GM18951 (cell line): ENCODE measurements around the gene WNT3A.
"Not testable (repeated sequence)": the region's sequence is repeated elsewhere in the genome, so short reads cannot be mapped to it uniquely, and the experiment has no call there.

Experiments
- POLR2A ChIP-seq: IDR thresholded peaks from 4 replicates; pipeline ENCODE4 v1.6.1; 2011; ENCODE audit warnings: mild to moderate bottlenecking; ENCODE audit not compliant: insufficient read length, insufficient read depth; ENCODE audit errors: extremely low read depth
- in situ Hi-C: fragments of 300-500 bp; cut with MboI; formaldehyde crosslinking; loops from one replicate; pipeline ENCODE4 v1.12.0; 2022; ENCODE audit warnings: low sequenced_read_pairs, mixed read lengths, inconsistent platforms; ENCODE audit not compliant: unreplicated experiment

The WNT3A gene, protein sequence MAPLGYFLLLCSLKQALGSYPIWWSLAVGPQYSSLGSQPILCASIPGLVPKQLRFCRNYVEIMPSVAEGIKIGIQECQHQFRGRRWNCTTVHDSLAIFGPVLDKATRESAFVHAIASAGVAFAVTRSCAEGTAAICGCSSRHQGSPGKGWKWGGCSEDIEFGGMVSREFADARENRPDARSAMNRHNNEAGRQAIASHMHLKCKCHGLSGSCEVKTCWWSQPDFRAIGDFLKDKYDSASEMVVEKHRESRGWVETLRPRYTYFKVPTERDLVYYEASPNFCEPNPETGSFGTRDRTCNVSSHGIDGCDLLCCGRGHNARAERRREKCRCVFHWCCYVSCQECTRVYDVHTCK

DNA sequence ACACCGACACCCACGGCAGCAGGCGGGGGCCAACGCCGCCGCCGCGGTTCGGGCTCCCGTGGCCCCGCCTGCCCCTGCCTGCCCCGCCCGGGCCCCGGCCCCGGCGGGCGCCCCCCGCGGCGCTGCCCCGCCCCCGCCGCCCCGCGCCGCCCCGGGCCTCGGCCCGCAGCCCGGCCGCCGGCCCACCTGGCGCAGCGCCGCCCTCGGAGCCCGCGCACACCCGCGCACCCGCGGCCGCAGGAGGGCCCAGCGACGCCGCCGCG lies at the start of gene WNT3A:
Gene WNT3A (plus strand): TSS at position 213 of the 263 bp plus-strand sequence. CDS start 131 bp downstream, outside the sequence.
- in situ Hi-C loops: no loop called here
- TF ChIP-seq POLR2A: no peak

DNA sequence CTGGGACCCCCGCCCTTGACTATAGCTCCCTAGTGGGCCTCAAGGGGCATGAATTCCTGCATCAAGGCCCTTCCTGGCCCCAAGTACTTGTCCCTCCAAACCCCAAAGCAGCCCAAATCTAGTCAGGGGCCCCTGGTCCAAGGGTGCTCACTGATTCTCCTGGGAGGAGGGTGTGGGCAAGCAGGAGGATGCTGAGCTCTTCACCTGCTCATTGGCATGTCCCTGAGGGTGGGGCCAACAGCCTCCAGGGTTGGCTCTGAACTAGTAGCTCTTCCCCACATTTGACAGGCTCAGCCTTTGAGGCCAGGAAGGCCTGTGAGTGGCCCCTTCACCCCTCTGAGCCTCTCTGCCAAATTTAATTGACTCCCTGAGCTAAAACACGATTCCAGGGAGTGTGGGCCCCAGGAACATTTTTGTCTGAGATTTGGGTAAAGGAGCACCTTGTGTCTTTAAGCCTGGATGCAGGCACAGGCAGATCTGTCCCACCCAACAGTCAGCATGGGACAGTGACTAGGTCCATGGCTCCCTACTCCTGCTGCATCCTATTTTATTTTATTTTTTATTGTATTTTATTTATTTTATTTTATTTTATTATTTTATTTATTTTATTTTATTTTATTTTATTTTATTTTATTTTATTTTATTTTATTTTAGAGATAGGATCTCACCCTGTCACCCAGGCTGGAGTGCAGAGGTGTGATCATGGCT lies 48.0 kb upstream of the WNT3A start:
- in situ Hi-C loops: loop anchor here (25.0 kb wide), 1 partner anchor 471 kb away; no protein-coding TSS in a partner anchor
- no peak for TF ChIP-seq POLR2A

DNA sequence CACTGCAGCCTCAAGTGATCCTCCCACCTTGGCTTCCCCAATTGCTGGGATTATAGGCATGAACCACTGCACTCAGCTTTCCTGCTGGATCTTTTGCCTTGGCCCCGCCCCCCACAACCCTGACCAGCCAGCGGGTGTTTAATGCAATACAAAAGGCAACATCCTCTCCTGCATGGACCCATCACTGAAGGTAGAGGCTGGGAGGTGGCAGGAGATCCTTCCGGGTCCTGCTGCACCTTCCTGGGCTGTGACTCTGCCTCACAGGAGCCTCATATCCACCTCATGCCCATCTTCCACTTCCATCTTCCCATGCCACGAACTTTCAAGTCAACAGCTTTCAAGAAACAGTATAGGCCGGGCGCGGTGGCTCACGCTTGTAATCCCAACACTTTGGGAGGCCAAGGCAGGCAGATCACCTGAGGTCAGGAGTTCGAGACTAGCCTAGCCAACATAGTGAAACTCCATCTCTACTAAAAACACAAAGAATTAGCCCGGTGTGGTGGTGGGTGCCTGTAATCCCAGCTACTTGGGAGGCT lies 47.4 kb upstream of the WNT3A start:
- in situ Hi-C loops: loop anchor here (25.0 kb wide), 1 partner anchor 472 kb away; no protein-coding TSS in a partner anchor
- no peak for TF ChIP-seq POLR2A

DNA sequence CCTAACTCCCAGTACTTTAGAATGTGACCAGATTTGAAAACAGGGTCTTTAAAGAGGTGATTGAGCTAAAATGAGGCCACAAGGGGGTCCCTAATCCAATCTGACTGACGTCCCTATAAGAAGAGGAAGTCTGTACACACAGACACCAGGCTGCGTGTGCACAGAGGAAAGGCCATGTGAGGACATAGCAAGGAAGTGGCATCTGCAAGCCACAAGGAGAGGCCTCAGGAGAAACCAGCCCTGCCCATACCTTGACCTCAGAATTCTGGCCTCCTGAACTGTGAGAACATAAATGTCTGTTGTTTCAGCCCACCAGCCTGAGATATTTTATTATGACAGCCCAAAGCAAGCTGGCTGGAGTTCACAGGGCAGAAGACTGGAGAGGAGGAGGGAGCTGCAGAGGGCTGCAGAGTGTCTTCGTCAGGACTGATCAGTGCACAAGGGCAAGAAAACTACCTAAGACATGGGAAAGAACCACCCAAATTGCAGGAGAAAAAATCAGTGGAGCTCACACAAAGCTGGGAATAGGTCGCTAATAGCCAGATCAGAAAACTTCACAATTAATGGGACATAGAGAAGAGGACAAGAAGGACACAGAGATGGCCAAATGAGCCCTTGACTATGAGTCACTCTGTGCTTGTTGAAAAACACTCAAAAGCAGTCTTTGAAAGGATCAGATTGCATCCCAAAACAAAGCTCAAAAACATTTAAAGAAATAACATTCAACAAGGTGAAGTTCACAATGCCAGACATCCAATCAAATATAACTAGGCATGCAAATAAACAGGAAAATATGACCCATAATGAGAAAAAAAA lies 44.9 kb upstream of the WNT3A start:
- TF ChIP-seq POLR2A: no peak
- in situ Hi-C loops: loop anchor here (25.0 kb wide), 1 partner anchor 475 kb away; no protein-coding TSS in a partner anchor

DNA sequence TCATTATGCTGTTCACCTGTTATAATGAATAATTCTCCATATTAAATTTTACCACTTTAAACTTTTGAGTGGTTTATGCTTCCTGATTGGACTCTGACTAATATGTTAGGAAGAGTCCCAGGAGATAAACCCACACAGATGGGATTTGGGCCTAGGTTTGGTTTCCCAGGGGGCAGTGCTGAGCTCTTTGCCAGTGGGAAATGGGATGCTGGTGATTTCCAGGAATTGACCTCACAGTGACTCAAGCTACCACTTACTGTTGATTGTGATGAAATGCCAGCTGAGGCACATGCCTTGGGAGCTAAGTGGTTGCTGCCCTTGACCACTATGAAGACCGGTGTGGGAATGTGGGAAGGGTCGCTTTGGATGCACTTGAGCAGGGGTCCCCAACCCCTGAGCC lies 40.1 kb upstream of the WNT3A start:
- in situ Hi-C loops: loop anchor here (25.0 kb wide), 1 partner anchor 479 kb away; no protein-coding TSS in a partner anchor

DNA sequence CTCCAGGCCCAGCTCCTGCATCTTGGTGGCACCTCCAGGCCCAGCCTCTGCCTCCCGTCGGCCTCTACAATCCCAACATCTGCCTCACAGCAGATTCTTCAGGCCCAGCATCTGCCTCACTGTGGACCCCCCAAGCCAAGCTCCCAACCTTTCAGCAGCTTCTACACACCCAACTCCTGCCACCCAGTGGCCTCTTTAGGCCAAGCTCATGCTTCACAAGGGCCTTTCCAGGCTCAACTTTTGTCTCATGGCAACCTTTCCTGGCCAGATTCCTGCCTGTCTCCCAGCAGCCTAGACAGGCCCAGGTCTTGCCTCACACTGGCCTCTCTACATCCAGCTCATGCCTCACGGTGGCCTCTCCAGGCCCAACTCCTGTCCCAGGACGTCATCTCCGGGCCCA lies 39.0 kb upstream of the WNT3A start:
- in situ Hi-C loops: loop anchor here (25.0 kb wide), 1 partner anchor 481 kb away; no protein-coding TSS in a partner anchor

DNA sequence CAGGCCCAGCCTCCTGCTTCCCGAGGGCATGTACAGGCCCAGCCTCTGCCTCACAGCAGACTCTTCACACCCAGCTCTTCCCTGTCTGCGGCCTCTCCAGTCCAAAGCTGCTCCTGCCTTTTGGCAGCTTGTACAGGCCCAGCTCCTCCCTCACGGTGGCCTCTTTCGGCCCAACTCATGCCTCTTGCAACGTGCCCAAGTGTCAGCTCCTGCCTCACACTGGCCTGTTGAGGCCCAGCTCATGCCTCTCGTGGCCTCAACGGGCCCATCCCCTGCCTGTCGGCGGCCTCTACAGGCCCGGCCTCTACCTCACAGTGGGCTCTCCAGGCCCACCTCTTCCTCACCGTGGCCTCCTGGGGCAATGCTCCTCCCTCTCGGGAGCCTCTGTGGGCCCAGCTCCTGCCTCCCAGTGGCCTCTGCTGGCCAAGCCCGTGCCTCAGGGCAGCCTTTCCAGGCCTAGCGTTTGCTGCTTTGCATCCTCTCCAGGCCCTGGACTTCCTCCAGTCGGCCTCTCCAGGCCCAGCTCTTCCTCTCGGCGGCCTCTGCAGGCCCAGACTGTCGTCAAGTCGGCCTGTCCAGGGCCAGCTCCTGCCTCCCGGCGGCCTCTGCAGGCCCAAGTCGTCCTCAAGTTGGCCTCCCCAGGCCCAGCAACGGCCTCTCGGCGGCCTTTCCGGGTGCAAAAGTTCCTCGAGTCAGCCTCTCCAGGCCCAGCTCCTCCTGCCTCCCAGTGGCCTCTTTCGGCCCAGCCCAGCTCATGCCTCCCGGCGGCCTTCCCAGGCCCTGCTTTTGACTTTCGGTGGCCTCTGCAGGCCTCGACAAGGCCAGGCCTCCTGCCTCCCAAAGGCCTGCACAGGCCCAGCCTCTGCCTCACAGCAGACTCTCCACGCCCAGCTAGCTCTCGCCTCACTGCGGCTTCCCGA lies 36.5 kb upstream of the WNT3A start:
- in situ Hi-C loops: loop anchor here (25.0 kb wide), 1 partner anchor 483 kb away; no protein-coding TSS in a partner anchor

DNA sequence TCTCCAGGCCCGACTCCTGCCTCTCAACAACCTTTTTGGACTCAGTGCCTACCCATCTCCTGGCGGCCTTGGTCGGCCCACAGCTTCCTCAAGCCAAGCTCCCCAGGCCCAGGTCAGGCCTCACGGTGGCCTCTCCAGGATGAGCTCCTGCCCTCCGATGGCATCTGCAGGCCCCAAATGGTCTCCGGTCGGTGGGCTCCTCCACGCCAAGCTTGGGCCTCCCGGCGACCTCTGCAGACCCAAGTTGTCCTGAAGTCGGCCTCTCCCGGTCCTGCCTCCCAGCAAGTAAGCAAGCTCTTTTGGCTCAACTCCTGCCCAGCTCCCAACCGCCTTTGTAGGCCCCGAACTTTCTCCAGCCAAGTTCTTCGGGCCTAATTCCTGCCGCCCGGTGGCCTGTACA lies 35.6 kb upstream of the WNT3A start:
- in situ Hi-C loops: loop anchor here (25.0 kb wide), 1 partner anchor 484 kb away; no protein-coding TSS in a partner anchor

DNA sequence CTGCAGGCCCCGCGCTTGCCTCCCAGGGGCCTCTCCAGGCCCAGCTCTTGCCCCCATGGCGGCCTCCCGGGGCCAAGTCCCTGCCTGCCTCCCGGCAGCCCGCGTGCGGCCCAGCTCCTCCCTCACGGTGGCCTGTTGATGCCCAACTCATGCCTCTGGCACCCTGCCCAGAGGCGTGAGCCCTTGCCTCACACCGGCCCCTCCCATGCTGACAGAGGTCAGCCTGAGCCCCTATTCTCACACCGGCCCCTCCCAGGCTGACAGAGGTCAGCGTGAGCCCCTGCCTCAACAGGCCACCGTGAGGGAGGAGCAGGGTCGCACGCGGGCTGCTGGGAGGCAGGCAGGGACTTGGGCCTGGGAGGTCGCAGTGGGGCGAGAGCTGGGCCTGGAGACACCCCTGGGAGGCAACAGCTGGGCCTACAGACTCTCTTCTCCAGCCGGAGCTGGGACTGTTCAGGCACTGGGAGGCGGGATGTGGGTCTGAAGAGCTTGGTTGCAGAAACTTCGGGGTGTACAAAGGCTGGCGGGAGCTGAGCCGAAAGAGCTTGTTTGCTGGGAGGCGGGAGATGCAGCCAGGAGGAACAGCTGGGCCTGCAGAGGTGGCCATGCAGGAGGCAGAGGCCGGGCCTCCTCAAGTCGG lies 35.0 kb upstream of the WNT3A start:
- in situ Hi-C loops: loop anchor here (25.0 kb wide), 1 partner anchor 484 kb away; no protein-coding TSS in a partner anchor

DNA sequence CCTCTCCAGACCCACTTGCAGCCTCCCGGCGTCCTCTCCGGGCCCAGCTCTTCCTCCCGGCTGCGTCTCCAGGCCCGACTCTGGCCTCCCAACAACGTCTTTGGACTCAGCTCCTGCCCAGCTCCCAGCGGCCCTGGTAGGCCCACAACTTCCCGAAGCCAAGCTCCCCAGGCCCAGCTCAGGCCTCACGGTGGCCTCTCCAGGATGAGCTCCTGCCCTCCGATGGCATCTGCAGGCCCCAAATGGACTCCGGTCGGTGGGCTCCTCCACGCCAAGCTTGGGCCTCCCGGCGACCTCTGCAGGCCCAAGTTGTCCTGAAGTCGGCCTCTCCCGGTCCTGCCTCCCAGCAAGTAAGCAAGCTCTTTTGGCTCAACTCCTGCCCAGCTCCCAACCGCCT lies 34.5 kb upstream of the WNT3A start:
- in situ Hi-C loops: loop anchor here (25.0 kb wide), 1 partner anchor 485 kb away; no protein-coding TSS in a partner anchor

DNA sequence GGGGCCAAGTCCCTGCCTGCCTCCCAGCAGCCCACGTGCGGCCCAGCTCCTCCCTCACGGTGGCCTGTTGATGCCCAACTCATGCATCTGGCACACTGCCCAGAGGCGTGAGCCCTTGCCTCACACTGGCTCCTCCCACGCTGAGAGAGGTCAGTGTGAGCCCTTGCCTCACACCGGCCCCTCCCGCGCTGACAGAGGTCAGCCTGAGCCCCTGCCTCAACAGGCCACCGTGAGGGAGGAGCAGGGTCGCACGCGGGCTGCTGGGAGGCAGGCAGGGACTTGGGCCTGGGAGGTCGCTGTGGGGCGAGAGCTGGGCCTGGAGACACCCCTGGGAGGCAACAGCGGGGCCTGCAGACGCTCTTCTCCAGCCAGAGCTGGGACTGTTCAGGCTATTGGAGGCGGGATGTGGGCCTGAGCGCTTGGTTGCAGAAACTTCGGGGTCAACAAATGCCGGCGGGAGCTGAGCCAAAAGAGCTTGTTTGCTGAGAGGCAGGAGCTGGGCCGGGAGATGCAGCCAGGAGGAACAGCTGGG lies 33.9 kb upstream of the WNT3A start:
- in situ Hi-C loops: loop anchor here (25.0 kb wide), 1 partner anchor 486 kb away; no protein-coding TSS in a partner anchor

DNA sequence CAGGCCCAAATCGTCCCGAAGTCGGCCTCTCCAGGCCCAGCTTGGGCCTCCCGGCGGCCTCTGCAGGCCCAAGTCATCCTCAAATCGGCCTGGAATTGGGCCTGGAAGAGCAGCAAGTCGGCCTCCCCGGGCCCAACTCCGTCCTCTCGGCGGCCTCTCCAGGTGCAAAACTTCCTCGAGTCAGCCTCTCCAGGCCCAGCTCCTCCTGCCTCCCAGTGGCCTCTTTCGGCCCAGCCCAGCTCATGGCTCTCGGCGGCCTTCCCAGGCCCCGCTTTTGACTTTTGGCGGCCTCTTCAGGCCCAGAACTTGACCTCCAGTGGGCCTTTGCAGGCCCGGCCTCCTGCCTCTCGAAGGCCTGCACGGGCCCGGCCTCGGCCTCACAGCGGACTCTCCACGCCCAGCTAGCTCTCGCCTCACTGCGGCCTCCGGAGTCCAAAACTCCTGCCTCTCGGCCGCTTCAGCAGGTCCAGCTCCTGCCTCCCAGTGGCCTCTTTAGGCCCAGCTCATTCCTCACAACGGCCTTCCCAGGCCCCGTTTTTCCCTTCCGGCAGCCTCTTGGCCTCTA lies 33.0 kb upstream of the WNT3A start:
- in situ Hi-C loops: loop anchor here (25.0 kb wide), 1 partner anchor 487 kb away; no protein-coding TSS in a partner anchor

DNA sequence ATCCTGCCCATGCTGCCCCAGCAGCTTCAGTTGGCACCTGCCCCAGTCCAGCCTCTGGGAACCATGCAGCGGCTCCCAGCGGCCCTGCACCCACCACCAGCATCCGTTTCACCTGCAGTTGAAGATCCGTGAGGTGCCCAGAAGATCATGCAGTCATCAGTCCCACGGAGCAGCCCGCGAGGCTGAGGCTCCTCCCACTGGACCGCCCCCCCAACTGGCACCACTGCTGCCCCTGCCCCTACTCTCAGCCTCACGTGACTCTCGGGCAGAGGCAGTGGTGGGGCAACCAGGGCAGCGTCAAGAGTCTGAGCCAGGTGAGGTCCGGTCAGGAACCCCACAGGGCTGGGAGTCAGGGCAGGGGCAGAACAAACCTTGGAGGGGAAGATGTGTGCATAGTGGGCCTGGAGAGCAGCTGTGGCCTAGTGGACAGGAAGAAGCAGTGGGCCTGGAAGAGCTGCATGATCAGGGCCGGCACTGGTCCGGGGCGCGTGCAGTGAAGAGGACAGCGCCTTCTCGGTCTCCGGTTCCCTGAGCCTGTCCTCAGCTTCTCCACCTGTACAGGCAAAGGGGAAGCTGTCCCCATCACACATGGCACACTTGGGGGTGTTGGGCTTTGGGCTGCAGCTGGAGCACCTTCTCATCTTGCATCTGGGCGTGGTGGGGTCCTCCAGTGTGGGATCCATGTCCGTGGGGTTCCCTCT lies 31.1 kb upstream of the WNT3A start:
- in situ Hi-C loops: not testable (repeated sequence)
